ENCODE measurements around the gene ZSWIM6. TPM values are rescaled to one million over a fixed set of nuclear protein-coding genes. Genes with fewer than 3 reads are reported as not detected.

ZSWIM6 gene
- total RNA-seq, 4 donors from 2014 or later, result 13.3 to 19.4 (median 16.0) TPM

DNA sequence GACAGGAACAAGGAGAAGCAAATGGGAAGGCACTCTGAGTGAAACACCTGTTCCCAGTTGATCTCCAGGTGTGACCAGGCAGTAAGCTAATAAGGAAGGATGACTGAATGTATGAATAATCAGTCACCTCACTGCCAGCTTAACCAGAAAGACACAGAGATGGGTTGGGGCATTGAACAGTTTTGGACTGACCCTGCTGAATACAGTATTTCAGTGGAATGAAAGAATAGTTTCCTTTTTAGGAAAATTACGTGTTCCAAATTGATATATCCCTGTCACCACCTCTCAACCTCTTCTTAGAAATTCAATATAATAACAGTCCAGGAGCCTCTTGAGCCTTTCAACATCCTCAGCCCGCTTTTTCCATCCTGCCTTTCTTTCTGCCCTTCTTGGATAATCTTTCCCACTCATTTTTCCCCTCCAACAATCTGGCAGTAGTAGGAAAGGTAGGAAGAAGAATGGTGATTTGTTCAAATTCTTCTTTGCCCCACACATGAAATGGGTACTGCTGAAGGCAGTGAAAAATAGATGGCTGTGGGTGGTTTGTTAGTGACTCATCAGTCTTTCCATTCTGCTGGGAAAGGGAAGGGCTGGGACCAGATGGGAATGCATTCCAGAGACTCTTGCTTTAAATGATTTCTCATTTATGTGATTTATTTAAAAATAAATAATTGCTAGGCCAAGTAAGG lies 117.9 kb downstream of the ZSWIM6 start:
- Histone ChIP-seq H3K27ac (peak overlapping the region in 3 of 4 donors; percentile 1 to 54 (median 12)), H3K27me3 (no peaks in the 10 kb centered on the region), H3K36me3 (no peaks in the 10 kb centered on the region), H3K4me1 (peaks cover 0 to 22% (median 3%) of the 10 kb centered on the region in 4 donors), H3K9me3 (peaks cover 0 to 7% (median 0%) of the 10 kb centered on the region in 4 donors), H3K4me3 (no peak overlapping the region)
- peak in 1 of 3 donors; percentile 54 for DNase-seq
- TF ChIP-seq POLR2A (IDR thresholded peaks at IDR 0.05) (no peak), CTCF (IDR thresholded peaks at IDR 0.05) (no peak)

DNA sequence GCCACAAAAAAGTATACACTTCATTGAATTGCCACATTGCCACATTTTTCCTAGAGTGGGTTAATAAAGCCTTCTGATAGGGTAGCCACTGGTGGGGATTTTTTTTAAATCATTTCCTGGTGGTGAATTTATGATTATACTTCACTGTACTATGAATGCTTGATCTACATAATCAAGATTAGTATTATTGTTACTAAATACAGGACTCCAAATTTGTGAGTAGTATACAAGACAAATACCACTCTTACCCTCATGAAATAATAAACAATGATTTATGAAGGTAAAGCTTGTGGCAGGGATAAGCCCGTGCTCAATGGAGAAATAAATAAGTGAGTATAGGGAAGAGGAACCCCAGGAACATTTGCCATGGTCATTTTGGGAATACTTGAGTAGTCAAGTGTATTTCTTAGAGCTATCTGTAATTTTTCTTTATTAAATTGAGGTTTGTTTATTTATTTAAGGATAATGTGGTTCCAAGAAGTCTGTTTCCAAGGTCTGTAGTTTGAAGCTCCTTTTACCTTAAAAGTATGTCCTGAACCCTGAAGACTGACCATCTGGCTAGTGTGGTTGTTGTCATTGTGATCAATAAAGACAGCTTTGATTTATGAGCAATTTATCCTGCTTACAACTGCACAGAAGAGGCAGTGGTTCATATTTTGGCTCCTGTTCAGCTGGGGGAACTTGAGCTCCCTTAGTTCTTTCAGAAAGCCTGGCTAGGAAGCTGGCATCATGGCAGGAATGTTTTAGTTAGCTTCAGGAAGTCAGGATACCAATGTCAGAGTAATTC lies 118.6 kb downstream of the ZSWIM6 start:
- peak overlapping the region in 3 of 4 donors; percentile 1 to 30 (median 12) for H3K27ac ChIP-seq
- H3K36me3 ChIP-seq, result no peaks in the 10 kb centered on the region
- no peak for DNase-seq
- peaks cover 0 to 7% (median 0%) of the 10 kb centered on the region in 4 donors for H3K9me3 ChIP-seq
- peaks cover 0 to 17% (median 3%) of the 10 kb centered on the region in 4 donors for H3K4me1 ChIP-seq
- TF ChIP-seq CTCF (IDR thresholded peaks at IDR 0.05) (no peak), POLR2A (IDR thresholded peaks at IDR 0.05) (no peak)
- no peaks in the 10 kb centered on the region for H3K27me3 ChIP-seq
- H3K4me3 ChIP-seq, result no peak overlapping the region

GRCh38 chr5:61455179-61456006 lies 123.3 kb downstream of the ZSWIM6 start:
- no peaks in the 10 kb centered on the region for H3K27me3 ChIP-seq
- no peak overlapping the region for H3K27ac ChIP-seq
- H3K4me3 ChIP-seq, result no peak overlapping the region
- no peaks in the 10 kb centered on the region for H3K9me3 ChIP-seq
- no peak for DNase-seq
- H3K4me1 ChIP-seq, result peaks cover 0 to 7% (median 2%) of the 10 kb centered on the region in 4 donors
- TF ChIP-seq POLR2A (IDR thresholded peaks at IDR 0.05), result no peak
- TF ChIP-seq CTCF (IDR thresholded peaks at IDR 0.05), result no peak
- H3K36me3 ChIP-seq, result no peaks in the 10 kb centered on the region

DNA sequence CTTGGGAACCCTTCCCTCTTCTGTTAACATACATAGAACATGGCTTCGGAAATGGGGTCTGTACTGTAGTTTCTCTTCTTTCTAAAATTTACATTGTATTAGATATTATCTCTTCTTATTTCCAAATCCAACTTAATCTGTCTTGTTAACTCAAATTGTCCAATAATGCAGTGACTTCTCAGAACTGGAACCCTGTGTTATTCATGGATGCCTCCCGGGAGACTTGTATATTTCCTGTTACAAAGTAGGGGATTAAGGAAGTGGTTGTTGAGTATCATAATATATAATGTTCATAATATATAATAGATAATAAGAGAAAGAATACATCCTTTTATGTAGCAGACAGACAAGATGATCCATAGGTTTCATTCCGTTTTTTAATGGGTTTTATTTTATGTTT lies 128.4 kb downstream of the ZSWIM6 start:
- Histone ChIP-seq H3K36me3 (no peaks in the 10 kb centered on the region), H3K4me3 (no peak overlapping the region), H3K27ac (no peak overlapping the region), H3K27me3 (no peaks in the 10 kb centered on the region), H3K9me3 (no peaks in the 10 kb centered on the region), H3K4me1 (peaks cover 0 to 22% (median 0%) of the 10 kb centered on the region in 4 donors)
- no peak for DNase-seq
- no peak for TF ChIP-seq POLR2A (IDR thresholded peaks at IDR 0.05)

- H3K9me3 ChIP-seq, result no peaks in the 10 kb centered on the region
- no peak overlapping the region for H3K4me3 ChIP-seq
Measured at GRCh38 chr5:61461417-61461816, 129.4 kb downstream of the ZSWIM6 start.

More at GRCh38 chr5:61461417-61461816, 129.4 kb downstream of the ZSWIM6 start:
- no peaks in the 10 kb centered on the region for H3K27me3 ChIP-seq
- no peaks in the 10 kb centered on the region for H3K36me3 ChIP-seq
- DNase-seq, result no peak
- H3K4me1 ChIP-seq, result peaks cover 0 to 28% (median 0%) of the 10 kb centered on the region in 4 donors
- H3K27ac ChIP-seq, result no peak overlapping the region
- TF ChIP-seq CTCF (IDR thresholded peaks at IDR 0.05) (no peak), POLR2A (IDR thresholded peaks at IDR 0.05) (no peak)

Data from Peyer's patch (tissue), 4 donors.